Femur (tissue), 1 donor: ENCODE data around the gene TOM1.

ENCODE experiments used
- DNase-seq: peaks from one replicate; pipeline ENCODE4 v3.0.0-alpha.2; 2017

Gene TOM1

GRCh38 chr22:35325209-35325608, 25.5 kb downstream of the TOM1 start:
- no peak for DNase-seq

GRCh38 chr22:35326854-35327562, 27.3 kb downstream of the TOM1 start:
- DNase-seq: no peak

GRCh38 chr22:35327690-35328471, 28.2 kb downstream of the TOM1 start:
- DNase-seq: no peak

- no peak for DNase-seq
These were observed 28.8 kb downstream of the TOM1 start for GRCh38 chr22:35328472-35328885.

GRCh38 chr22:35329114-35329847, 29.6 kb downstream of the TOM1 start:
- DNase-seq: no peak

GRCh38 chr22:35330258-35330861, 30.7 kb downstream of the TOM1 start:
- peak; percentile 80 for DNase-seq

GRCh38 chr22:35332278-35332677, 32.6 kb downstream of the TOM1 start:
- no peak for DNase-seq

GRCh38 chr22:35333220-35333619, 33.5 kb downstream of the TOM1 start:
- DNase-seq: no peak

- no peak for DNase-seq
These were observed 34.3 kb downstream of the TOM1 start for GRCh38 chr22:35334004-35334403.

GRCh38 chr22:35335468-35335867, 35.8 kb downstream of the TOM1 start:
- DNase-seq: no peak

GRCh38 chr22:35335936-35336781, 36.5 kb downstream of the TOM1 start:
- DNase-seq: no peak

- no peak for DNase-seq
These were observed 38.2 kb downstream of the TOM1 start for GRCh38 chr22:35337932-35338331.

GRCh38 chr22:35341090-35341874, 41.6 kb downstream of the TOM1 start:
- DNase-seq: no peak

- no peak for DNase-seq
These were observed 42.7 kb downstream of the TOM1 start for GRCh38 chr22:35342390-35342789.

- no peak for DNase-seq
These were observed 44.2 kb downstream of the TOM1 start for GRCh38 chr22:35343664-35344550.

GRCh38 chr22:35344956-35345690, 45.4 kb downstream of the TOM1 start:
- no peak for DNase-seq

GRCh38 chr22:35345808-35346505, 46.3 kb downstream of the TOM1 start:
- no peak for DNase-seq

- no peak for DNase-seq
These were observed 47.0 kb downstream of the TOM1 start for GRCh38 chr22:35346596-35347220.
